ENCODE measurements around the gene REM1.
A peak's percentile ranks its signal among the peaks of the same experiment; 100 is the strongest.
"Not testable (repeated sequence)": the region's sequence is repeated elsewhere in the genome, so short reads cannot be mapped to it uniquely, and the experiment has no call there.

REM1 gene

GRCh38 chr20:31485450-31486339 is 10.6 kb downstream of the REM1 start:
- no peak for DNase-seq

GRCh38 chr20:31488115-31488514 is 13.0 kb downstream of the REM1 start:
- no peak for DNase-seq

GRCh38 chr20:31489152-31489551 is 14.1 kb downstream of the REM1 start:
- DNase-seq, result no peak

- no peak for DNase-seq
Measured at GRCh38 chr20:31490752-31491151, 15.7 kb downstream of the REM1 start.

- no peak for DNase-seq
Measured at GRCh38 chr20:31494131-31494530, 19.0 kb downstream of the REM1 start.

- no peak for DNase-seq
Measured at GRCh38 chr20:31496761-31497295, 21.7 kb downstream of the REM1 start.

GRCh38 chr20:31497838-31498540 is 22.9 kb downstream of the REM1 start:
- DNase-seq, result no peak

- DNase-seq, result no peak
Measured at GRCh38 chr20:31500527-31500926, 25.4 kb downstream of the REM1 start.

- peak; percentile 90 for DNase-seq
Measured at GRCh38 chr20:31502884-31503673, 28.0 kb downstream of the REM1 start.

GRCh38 chr20:31505903-31506302 is 30.8 kb downstream of the REM1 start:
- no peak for DNase-seq

GRCh38 chr20:31508517-31509244 is 33.6 kb downstream of the REM1 start:
- no peak for DNase-seq

- DNase-seq, result peak; percentile 95
Measured at GRCh38 chr20:31514154-31515071, 39.3 kb downstream of the REM1 start, which contains the start of gene HM13. Gene HM13 (plus strand): TSS chr20:31514442. CDS start chr20:31514552, 110 bp downstream.

GRCh38 chr20:31515072-31515774 is 40.1 kb downstream of the REM1 start:
- DNase-seq, result no peak

- DNase-seq, result peak; percentile 62
Measured at GRCh38 chr20:31515775-31516107, 40.7 kb downstream of the REM1 start.

- no peak for DNase-seq
Measured at GRCh38 chr20:31516166-31516565, 41.1 kb downstream of the REM1 start.

- DNase-seq, result peak; percentile 66
Measured at GRCh38 chr20:31516651-31517050, 41.6 kb downstream of the REM1 start.

GRCh38 chr20:31517373-31517772 is 42.3 kb downstream of the REM1 start:
- no peak for DNase-seq

- not testable (repeated sequence) for DNase-seq
Measured at GRCh38 chr20:31521267-31521666, 46.2 kb downstream of the REM1 start.

GRCh38 chr20:31522731-31523130 is 47.6 kb downstream of the REM1 start:
- DNase-seq, result no peak

Data from activated effector memory CD4-positive, alpha-beta T cell treated with anti-CD3 and anti-CD28 coated beads, Interleukin-2, amount 50 U/mL, for 16 hours (primary cell).